Stomach smooth muscle (tissue), 2 donors: ENCODE results near the gene PPP1R12B.
"Not testable (repeated sequence)": the region's sequence is repeated elsewhere in the genome, so short reads cannot be mapped to it uniquely, and the experiment has no call there.

ENCODE experiments used
- H3K27ac ChIP-seq: one replicate; pipeline ENCODE4 v1.7.0; 2013; ENCODE audit warnings: mild to moderate bottlenecking, low read length, inconsistent platforms
- H3K27me3 ChIP-seq, 2 donors: one replicate each; pipeline ENCODE4 v1.7.0; 2013; ENCODE audit warnings: low read length in 2 of 2; ENCODE audit not compliant: insufficient read depth in 2 of 2, control insufficient read depth in 1 of 2
- H3K36me3 ChIP-seq, 2 donors: one replicate each; pipeline ENCODE4 v1.7.0; 2013; ENCODE audit warnings: low read length in 2 of 2; ENCODE audit not compliant: control insufficient read depth in 2 of 2, insufficient read depth in 2 of 2
- H3K4me1 ChIP-seq: one replicate; pipeline ENCODE4 v1.7.0; 2013; ENCODE audit warnings: low read length; ENCODE audit not compliant: control insufficient read depth, insufficient read depth
- H3K4me3 ChIP-seq, 2 donors: one replicate each; pipeline ENCODE4 v1.7.0; 2013; ENCODE audit warnings: low read length in 2 of 2
- H3K9ac ChIP-seq, 2 donors: one replicate each; pipeline ENCODE4 v1.7.0; 2013; ENCODE audit warnings: low read length in 2 of 2, mild to moderate bottlenecking in 1 of 2
- H3K9me3 ChIP-seq, 2 donors: one replicate each; pipeline ENCODE4 v1.7.0; 2013; ENCODE audit warnings: low read length in 2 of 2; ENCODE audit not compliant: control insufficient read depth in 2 of 2
- donor health status: healthy.
- donor health status: Pancreatic carcinoma.

Gene PPP1R12B

DNA sequence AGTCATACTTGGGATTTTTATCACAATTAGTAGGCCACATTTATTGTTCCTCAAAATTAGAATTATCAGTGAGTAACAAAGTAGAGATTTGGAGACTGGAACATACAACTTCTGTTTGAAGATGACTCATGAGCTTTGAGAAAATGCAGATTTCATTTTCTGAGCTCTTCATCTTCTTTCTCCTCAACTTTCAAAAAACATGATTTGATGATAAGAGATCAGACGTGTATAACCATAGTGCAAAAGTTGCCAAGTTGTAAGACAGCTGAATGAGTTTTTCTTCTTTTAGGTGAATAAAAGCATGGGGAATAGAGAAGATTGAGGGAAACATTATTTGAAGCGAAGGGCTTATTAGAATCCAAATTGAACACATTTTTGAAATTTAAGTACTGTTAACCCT lies 58.4 kb downstream of the PPP1R12B start:
- not testable (repeated sequence) for H3K9me3 ChIP-seq, H3K36me3 ChIP-seq, H3K4me1 ChIP-seq, H3K27ac ChIP-seq, H3K9ac ChIP-seq, H3K4me3 ChIP-seq, H3K27me3 ChIP-seq

DNA sequence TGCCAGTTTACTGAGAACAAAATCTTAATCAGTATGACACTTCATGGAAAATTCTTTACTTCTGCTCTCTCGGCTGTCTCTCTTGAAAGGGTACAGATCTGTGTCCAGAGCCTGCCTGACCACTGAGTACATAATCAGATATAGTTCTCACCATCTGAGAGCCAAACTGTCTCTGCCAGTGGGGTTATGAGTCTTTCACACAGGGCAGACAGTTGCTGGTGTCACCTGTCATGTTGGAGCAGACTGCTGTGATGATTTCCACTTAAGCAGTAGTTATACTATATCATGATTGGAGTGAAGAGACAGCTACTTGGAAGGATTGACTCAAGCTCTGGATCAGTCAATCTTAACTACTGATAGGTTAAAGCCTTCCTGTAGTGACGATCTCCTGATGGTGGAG lies 58.9 kb downstream of the PPP1R12B start:
- not testable (repeated sequence) for H3K4me1 ChIP-seq, H3K27ac ChIP-seq, H3K4me3 ChIP-seq, H3K27me3 ChIP-seq, H3K9ac ChIP-seq, H3K36me3 ChIP-seq, H3K9me3 ChIP-seq

DNA sequence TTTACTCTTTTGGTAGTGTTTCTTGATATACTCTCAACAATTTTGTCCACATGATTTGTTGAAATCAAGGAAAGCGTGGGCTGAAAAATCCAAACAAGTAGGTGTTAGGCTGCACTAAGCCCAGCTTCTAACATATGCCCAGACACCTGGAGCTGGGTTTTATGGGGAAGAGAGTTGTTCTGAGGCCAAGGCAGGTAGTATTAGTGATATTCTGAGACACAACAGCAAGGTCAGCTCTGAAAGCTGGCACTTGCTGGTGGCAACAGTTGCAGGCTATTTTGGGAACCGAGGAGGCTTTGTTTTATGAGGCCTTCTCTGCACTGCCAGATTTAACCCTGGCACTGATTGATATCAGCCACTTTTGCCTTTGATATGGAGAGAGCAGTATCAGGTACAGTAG lies 61.8 kb downstream of the PPP1R12B start:
- H3K4me3 ChIP-seq, H3K27me3 ChIP-seq, H3K9ac ChIP-seq, H3K4me1 ChIP-seq, H3K27ac ChIP-seq, H3K9me3 ChIP-seq, H3K36me3 ChIP-seq: not testable (repeated sequence)

DNA sequence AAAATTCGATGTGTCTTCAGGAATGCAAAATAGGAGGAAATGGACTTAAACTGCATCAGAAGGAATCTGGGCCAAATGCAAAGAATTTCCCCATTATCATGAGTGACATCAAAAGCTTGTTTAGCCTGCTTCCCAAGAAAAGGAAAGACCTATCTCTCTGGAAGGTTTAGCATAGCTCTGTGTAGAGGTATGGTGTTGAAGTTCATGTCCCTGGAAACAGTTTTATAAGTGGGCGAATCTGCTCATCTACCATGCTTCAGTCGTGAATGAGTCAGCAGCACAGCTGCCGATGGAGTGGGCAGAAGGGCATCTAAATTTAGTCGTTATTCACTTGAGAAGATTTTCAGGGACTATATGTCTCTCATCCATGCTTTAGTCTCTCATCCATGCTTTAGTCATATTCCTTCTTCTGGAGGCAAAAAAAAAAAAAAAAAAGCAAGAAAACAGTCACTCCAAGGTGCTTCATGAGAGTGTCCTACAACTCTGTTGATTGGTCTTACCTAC lies 62.4 kb downstream of the PPP1R12B start:
- H3K9ac ChIP-seq, H3K4me3 ChIP-seq, H3K27me3 ChIP-seq, H3K27ac ChIP-seq, H3K4me1 ChIP-seq, H3K36me3 ChIP-seq, H3K9me3 ChIP-seq: not testable (repeated sequence)

DNA sequence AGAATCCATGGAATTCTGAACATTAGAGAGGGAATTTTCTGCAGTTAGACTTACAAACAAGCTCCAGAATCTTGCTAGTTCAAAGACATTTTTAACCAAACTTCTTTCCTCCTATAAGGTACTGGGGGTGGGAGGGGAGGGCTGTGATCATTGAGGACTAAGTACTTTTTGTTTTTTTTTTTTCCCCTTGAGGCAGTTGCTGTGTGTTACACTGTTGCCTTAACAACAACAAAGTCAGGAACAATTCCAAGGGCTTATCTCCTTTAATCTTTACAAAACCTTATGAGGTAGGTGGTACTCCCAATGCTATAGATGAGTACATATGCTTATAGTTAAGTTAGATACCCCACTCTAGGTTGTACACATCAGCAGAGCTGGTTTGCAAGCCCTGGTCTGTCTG lies 62.9 kb downstream of the PPP1R12B start:
- Histone ChIP-seq H3K36me3 (no peaks in the 10 kb centered on the region), H3K27ac (no peak overlapping the region), H3K27me3 (no peaks in the 10 kb centered on the region), H3K4me1 (peaks cover 2% of the 10 kb centered on the region), H3K9ac (no peak overlapping the region), H3K4me3 (no peak overlapping the region), H3K9me3 (no peaks in the 10 kb centered on the region)

DNA sequence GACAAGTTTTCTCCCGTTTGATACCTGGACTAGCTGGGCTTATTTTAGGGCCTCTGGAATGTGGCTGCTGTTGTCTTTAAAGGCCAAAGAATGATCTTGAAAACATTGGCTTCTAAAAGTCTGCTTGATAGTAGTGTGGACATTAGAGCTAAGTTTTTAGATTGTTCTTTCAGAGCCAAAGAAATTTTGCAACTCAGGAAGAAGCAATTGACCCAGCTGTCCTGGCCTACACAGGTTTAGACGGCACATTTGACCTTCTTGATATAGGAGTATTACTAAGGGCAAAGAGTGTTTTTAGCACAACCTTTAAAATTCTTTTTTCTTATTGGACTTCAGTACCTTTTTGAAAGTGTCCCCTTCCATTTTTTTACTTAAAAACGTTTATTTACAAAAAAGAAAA lies 63.9 kb downstream of the PPP1R12B start:
- H3K36me3 ChIP-seq, H3K9ac ChIP-seq, H3K27me3 ChIP-seq, H3K9me3 ChIP-seq, H3K27ac ChIP-seq, H3K4me3 ChIP-seq, H3K4me1 ChIP-seq: not testable (repeated sequence)

DNA sequence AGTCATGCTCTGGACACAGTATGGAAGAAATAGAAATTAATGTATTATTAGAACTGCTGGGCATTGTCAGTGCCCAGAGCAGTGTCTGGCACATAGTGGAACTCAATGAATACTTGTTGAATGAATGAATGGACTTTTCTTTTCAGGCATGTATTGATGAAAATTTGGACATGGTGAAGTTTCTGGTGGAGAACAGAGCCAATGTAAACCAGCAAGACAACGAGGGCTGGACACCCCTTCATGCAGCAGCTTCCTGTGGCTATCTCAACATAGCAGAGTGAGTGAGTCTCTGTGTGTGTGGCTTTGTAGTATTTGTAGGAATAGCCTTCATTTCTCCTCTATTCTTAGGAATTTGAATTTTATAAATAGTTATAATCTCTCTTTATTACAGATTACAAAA lies 68.1 kb downstream of the PPP1R12B start:
- H3K9me3 ChIP-seq = no peaks in the 10 kb centered on the region
- H3K27ac ChIP-seq = no peak overlapping the region
- H3K4me1 ChIP-seq = no peaks in the 10 kb centered on the region
- H3K9ac ChIP-seq = no peak overlapping the region
- no peaks in the 10 kb centered on the region for H3K36me3 ChIP-seq
- no peaks in the 10 kb centered on the region for H3K27me3 ChIP-seq
- H3K4me3 ChIP-seq = no peak overlapping the region

DNA sequence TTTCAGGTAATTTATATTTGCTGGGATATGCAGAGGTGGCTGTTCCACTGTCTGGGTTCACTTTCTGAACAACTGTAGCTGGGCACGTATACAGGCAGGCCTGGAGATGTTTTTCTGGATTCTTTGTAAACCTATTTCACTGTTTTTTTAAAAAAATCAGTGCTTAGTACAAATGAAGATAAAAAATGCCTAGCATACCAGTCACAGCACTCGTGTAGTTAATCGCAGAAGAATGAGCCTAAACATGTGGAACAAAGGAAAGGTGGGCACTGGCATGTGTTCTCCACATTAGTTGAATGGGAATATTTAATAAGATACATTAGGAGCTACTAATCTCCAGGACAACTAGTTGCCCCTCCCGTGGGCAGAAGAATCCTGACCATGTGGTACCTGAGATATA lies 68.6 kb downstream of the PPP1R12B start:
- not testable (repeated sequence) for H3K36me3 ChIP-seq, H3K27me3 ChIP-seq, H3K9me3 ChIP-seq, H3K4me3 ChIP-seq, H3K27ac ChIP-seq, H3K9ac ChIP-seq, H3K4me1 ChIP-seq

DNA sequence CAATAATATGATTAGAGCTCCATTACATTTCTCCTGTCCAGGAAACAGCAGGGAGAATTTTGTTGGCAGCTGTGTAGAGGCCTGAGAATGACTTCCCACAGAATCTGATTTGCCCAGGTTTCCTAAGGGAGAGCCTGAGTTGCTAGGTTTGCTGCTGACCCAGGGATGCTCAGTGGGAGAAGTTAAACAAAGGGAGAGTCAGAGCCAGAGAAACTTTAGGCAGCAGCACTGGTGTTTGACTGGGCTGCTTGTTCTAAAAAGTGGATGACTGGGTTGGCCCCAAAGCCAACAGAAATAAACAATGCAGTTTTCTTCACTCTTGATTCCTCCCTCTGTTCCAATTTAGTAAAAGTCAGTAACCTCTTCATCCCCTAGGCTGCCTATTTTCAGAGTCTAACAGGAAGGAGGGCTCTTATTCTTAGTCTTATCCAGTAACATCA lies 69.3 kb downstream of the PPP1R12B start:
- H3K27me3 ChIP-seq, H3K36me3 ChIP-seq, H3K9ac ChIP-seq, H3K4me1 ChIP-seq, H3K9me3 ChIP-seq, H3K27ac ChIP-seq, H3K4me3 ChIP-seq: not testable (repeated sequence)

DNA sequence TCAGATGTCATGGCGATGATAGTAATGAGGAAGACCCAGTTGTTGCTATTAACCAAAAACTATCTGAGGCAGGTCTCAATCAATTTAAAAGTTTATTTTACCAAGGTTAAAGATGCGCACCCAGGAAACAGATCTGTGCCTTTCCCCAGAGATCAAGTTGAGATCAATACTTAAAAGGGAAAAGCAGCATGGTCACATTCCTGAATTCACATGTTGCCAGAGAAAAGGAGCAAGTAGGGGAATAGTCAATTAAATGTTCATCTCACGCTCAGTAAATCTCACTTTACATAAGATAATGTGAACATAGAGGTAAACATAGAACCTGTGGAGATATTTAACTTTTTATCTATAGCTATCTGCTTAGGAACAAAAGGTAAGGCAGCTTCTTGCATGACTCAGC lies 71.2 kb downstream of the PPP1R12B start:
- H3K9ac ChIP-seq, H3K4me1 ChIP-seq, H3K27me3 ChIP-seq, H3K9me3 ChIP-seq, H3K27ac ChIP-seq, H3K4me3 ChIP-seq, H3K36me3 ChIP-seq: not testable (repeated sequence)

DNA sequence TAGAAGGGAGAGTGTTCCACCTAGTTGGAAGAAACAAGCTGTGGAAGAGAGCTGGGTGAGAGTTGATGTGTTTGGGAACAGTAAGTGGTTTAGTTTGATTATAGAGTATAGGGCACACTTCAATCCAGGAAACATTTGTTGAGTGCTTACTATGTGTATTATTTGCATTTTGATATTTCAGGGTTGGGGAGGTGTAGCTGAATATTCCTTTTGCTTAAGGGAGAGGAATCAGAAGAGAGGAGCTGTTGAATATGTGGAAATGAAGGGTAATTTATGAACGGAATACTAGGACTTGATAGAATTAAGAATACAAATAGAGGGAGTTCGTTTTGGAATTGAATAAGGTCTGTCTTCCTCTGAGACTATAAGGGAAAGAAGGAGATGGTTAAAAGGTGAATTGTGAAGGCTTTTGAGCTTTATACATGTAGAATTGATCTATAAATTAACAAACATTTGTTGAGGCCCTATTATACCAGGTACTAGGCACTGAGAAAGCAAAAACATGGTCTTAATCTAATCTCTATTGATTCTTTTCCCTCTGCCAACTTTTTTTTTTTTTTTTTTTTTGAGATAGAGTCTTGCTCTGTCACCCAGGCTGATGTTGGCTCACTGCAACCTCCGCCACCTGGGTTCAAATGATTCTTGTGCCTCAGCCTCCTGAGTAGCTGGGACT lies 72.1 kb downstream of the PPP1R12B start:
- H3K9me3 ChIP-seq, H3K27me3 ChIP-seq, H3K4me3 ChIP-seq, H3K9ac ChIP-seq, H3K36me3 ChIP-seq, H3K27ac ChIP-seq, H3K4me1 ChIP-seq: not testable (repeated sequence)
